GM21717 (cell line): ENCODE results near the gene P4HTM.

Source experiments
- ATAC-seq: cut with Tn5 transposase; IDR thresholded peaks from one replicate; pipeline ENCODE4 v1.9.1; 2021; ENCODE audit warnings: mild to moderate bottlenecking, moderate library complexity; ENCODE audit not compliant: unreplicated experiment

P4HTM gene

DNA sequence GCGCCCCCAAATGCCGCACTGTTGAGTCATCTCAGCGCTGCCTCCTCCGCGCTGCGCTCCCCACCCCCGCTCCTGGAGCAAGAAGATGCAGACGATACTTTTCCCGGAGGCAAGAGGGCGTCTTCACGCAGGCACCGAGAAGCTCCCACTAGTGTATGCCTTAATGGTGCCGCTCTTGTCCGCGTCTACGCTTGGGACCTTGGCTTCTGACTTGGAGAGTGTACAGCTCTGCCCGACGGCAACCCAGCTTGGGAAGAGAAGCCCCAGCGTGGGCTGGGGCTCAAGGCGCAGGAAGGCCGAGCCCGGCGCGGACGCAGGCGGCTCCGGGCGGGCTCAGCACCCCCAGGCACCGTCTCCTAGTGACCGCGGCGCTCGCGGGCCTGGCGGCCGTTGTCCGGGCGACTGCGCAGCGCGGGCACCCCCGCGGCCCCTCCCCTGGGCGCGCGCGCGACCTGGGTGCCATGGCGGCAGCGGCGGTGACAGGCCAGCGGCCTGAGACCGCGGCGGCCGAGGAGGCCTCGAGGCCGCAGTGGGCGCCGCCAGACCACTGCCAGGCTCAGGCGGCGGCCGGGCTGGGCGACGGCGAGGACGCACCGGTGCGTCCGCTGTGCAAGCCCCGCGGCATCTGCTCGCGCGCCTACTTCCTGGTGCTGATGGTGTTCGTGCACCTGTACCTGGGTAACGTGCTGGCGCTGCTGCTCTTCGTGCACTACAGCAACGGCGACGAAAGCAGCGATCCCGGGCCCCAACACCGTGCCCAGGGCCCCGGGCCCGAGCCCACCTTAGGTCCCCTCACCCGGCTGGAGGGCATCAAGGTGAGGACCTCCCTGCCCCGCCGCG, at the start of gene P4HTM:
P4HTM (plus strand) TSS at position 446 of the 840 bp plus-strand sequence; CDS start at position 462, 16 bp downstream.
- peak; percentile 52 for ATAC-seq

DNA sequence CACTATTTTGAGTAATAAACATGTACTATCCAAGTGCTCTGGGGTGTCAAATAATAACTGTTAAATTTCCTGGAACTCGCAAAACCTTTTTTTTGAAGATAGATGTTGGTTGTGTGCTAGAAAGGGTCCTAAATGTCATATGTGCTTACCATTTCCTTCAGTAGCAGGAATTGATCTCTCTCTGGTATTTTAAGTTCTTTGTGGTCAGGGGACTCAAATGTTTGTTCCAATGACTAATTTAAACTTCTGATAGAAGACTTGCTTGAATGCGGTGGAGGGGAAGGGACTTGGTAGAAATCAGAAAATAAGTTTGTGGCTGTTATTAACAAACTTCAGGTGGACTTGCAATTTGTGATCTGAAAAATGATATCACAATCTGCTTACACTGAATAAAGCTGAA, 44.6 kb upstream of the P4HTM start:
- no peak for ATAC-seq

DNA sequence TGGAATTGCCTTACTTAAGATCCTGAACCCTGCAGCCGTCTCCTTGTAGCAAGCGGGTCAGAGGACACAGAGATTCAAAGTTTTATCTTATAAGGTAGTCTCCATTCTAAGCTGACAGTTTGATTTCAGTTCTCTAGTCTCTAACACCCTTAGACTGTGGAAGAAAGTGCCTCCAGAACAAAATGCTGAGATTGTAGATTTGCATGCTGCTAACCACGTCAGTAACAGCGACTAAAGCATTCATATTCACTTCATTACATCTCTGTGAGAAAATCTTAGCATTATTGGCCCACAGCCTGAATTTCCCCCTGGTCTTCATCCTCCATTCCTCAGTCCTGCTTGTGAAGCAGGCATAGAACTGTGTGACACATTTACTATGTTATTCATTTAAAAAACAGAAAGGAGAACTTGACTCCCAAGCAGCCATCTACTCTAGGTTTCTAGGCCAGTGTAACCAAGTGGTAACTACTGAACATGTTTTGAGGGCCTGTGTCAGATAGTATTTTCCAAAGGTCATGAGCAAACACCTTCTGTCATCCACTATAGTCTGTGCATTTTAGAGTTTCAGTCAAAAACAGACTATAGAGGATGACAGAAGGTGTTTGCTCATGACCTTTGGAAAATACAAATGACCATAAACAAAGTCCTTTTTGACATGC, 44.0 kb upstream of the P4HTM start:
- ATAC-seq = no peak

GRCh38 chr3:48949376-48949717, 40.7 kb upstream of the P4HTM start:
- ATAC-seq = no peak

DNA sequence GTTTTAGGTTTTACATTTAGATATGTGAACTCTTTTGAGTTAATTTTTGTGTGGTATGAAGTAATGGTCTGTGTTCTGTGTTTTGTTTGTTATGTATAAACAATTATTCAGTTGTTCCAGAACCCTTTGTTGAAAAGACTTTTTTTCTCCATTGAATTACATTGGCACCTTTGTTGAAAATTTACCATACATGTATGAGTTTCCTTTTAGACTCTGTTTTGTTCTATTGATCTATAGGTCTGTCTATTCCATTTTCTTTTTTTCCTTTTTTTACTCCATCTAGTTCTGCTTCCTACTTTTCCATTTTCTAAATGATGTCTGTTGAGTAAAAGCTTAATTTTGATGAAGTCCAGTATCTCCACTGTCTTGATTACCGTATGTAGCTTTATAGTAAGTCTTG, 40.0 kb upstream of the P4HTM start:
- no peak for ATAC-seq

DNA sequence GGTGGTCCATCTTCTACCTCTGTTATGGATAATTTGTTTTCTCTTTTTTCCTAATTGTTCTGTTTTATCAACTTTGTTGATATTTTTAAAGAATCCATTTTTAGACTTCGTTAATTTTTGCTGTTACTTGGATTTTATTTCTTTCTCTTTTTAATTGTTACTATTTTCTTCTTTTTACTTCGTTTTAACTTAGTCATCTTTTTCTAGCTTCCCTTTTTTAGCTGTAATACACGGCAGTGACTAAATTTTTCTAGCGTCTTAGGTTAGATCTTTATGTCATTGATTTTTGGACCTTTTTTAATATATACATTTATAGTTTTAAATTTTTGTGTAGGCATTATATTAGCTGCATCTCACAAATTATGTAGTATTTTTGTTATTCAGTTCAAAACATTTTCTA, 38.3 kb upstream of the P4HTM start:
- no peak for ATAC-seq

DNA sequence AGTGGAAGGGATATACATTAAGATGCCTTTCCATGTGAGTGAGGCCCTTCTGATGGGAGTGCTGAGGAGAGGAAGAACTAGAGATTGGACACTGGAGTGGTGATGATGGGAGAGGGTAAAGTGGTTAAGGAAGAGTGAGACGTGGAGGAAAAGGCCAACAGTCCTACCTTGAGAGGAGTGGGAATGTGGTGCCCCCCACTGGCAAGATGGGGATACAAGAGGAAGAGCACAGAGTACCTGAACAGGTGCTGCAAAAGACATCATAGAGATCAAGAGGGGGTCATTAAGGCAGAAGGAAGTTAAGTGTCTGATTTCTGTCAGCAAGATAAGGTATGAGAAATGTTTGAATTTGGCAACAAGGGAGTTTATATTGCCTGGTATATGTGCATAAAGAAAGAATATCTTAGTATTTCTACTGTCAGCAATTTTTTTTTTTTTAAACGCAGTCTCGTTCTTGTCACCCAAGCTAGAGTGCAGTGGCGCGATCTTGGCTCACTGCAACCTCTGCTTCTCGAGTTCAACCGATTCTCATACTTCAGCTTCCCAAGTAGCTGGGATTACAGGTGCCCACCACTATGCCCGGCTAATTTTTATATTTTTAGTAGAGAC, 37.4 kb upstream of the P4HTM start:
- no peak for ATAC-seq

GRCh38 chr3:48957006-48957705, 32.9 kb upstream of the P4HTM start:
- ATAC-seq = no peak

DNA sequence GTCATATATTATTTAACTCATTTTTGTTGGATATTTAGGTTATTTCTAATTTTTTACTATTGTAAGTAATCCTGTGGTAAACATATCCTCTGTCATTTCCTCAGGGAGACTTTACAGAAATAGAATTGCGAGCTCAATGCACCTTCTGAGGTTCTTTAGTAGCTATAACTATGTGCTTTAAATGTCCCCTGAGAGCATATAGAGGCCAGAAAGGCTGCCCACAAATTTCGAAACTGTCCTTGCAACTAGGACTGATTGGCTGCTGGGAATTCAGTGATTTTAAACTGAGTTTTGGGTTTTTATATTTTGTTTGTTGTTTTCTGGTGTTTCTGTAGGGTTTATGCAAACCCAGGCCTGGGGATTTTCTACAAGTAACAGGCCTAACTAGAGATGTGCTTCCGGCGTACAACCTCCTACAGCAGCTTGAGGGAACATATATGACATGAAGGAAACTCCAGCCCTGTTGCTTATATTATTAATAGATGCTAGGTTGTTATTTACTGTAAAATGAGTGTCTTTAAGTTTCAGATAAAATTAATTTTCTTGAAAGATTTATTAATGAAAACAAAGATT, 29.1 kb upstream of the P4HTM start:
- no peak for ATAC-seq

GRCh38 chr3:48962340-48962739, 27.7 kb upstream of the P4HTM start:
- no peak for ATAC-seq

DNA sequence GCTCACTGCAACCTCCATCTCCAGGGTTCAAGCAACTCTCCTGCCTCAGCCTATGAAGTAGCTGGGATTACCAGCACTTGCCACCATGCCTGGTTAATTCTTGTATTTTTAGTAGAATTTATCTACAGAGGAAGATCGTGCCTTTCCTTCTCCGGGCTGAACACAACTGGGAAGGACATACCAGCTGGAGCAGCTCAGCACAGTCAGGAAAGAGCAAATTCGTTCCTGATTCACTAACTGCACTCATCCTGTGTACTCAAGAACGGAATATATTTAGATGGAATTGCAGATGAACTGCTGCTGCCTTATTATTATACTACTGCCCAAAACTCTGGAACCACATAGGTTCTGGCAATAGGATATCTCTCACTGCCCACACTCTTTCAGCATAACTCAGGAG, 27.1 kb upstream of the P4HTM start:
- ATAC-seq = no peak

GRCh38 chr3:48963591-48963990, 26.4 kb upstream of the P4HTM start:
- no peak for ATAC-seq

- no peak for ATAC-seq
These were observed 23.7 kb upstream of the P4HTM start for GRCh38 chr3:48966367-48966766.

- ATAC-seq = no peak
These were observed 23.1 kb upstream of the P4HTM start for GRCh38 chr3:48966876-48967361.

GRCh38 chr3:48970586-48970985, 19.5 kb upstream of the P4HTM start:
- ATAC-seq = no peak

GRCh38 chr3:48974076-48974864, 15.8 kb upstream of the P4HTM start:
- no peak for ATAC-seq

DNA sequence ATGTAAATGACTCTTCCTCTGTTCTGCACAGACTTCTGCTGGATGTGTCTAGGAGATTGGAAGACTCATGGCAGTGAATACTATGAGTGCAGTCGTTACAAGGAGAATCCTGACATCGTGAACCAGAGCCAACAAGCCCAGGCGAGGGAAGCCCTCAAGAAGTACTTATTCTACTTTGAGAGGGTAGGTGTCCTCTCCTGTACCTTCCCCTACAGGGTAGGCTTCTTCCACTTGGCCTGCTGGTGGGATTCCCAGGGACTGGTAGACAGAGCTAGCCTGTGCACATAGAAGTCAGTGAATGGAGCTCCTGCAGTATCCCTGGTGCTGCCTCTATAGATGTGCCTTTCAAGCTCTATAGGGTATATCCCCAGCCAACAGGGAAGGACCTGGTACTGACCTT, 10.6 kb upstream of the P4HTM start:
- ATAC-seq = no peak

DNA sequence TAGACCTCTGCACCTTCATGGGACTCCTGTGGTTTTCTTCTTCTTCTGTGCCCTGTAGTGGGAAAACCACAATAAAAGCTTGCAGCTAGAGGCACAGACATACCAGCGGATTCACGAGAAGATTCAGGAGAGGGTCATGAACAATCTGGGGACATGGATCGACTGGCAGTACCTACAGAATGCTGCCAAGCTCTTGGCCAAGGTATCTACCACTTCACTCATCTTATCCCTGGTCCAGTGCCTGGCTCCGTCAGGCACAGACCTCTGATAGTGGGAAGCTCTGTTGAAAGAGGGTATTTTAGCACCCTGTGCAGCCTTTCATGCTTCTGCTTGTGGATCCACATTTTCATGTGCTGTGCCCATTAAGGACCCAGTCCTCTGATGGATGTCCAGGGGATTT, 9.7 kb upstream of the P4HTM start:
- ATAC-seq = no peak

GRCh38 chr3:48982016-48982415, 8.0 kb upstream of the P4HTM start:
- ATAC-seq = no peak

DNA sequence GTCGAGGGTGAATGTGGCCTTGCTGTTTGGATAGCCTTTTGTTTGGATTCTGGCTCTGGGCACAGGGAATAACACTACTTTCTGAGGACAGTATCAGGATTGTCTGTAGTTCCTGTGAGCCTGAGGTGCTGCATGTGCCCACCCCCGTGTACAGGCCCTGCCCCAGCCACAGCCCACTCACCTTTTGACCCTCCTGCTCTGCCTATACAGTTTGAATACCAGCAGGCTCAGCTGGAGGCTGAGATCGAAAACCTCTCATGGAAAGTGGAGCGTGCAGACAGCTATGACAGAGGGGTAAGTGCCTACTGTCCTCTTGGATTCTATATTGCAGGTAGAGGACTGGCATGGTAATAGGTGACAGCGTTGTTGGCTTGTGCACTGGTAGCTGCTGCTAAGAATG, 7.4 kb upstream of the P4HTM start:
- ATAC-seq = no peak
